HS-27A (cell line): ENCODE measurements around the gene ATP2A1.
"Not testable (repeated sequence)": the region's sequence is repeated elsewhere in the genome, so short reads cannot be mapped to it uniquely, and the experiment has no call there.

ENCODE experiments used
- DNase-seq: peaks from one replicate; pipeline ENCODE4 v3.0.0-alpha.2; 2012; ENCODE audit warnings: low read depth, missing footprints

ATP2A1 gene

GRCh38 chr16:28910086-28911031 is 32.1 kb downstream of the ATP2A1 start:
- DNase-seq, result no peak

GRCh38 chr16:28912558-28912957 is 34.3 kb downstream of the ATP2A1 start:
- DNase-seq, result no peak

- no peak for DNase-seq
These were observed 35.8 kb downstream of the ATP2A1 start for GRCh38 chr16:28913946-28914724.

DNA sequence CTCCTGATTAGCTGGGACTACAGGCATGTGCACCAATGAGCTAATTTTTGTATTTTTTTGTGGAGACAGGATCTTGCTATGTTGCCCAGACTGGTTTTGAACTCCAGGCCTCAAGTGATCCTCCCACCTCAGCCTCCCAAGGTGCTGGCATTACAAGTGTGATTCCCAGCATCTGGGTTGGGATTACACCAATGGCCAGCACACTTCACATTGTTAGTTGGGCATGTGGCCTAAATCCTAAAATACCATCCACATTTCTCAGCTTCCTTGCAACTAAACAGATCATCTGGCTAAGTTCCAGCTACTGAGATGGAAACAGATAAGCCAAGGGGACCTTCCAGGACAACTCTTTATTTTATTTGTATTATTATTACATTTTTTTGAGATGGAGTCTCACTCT is 36.9 kb downstream of the ATP2A1 start:
- peak; percentile 60 for DNase-seq

GRCh38 chr16:28917095-28917494 is 38.8 kb downstream of the ATP2A1 start:
- DNase-seq, result no peak

DNA sequence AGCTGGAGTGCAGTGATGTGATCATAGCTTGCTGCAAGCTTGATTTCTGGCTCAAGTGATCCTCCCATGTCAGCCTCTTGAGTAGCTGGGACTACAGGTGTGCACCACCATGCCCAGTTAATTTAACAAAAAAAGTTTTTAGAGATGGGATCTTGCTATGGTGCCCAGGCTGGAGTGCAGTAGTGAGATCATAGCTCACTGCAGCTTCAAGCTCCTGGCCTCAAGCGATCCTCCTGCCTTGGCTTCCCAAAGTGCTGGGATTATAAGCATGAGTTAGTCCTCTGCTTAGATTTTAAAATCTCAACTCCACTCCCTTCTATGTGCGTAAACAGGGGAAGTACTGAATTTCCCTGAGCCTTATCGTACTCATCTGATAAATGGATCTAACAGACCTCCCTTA is 40.4 kb downstream of the ATP2A1 start:
- DNase-seq, result no peak

- DNase-seq, result no peak
These were observed 44.9 kb downstream of the ATP2A1 start for GRCh38 chr16:28923231-28923587.

DNA sequence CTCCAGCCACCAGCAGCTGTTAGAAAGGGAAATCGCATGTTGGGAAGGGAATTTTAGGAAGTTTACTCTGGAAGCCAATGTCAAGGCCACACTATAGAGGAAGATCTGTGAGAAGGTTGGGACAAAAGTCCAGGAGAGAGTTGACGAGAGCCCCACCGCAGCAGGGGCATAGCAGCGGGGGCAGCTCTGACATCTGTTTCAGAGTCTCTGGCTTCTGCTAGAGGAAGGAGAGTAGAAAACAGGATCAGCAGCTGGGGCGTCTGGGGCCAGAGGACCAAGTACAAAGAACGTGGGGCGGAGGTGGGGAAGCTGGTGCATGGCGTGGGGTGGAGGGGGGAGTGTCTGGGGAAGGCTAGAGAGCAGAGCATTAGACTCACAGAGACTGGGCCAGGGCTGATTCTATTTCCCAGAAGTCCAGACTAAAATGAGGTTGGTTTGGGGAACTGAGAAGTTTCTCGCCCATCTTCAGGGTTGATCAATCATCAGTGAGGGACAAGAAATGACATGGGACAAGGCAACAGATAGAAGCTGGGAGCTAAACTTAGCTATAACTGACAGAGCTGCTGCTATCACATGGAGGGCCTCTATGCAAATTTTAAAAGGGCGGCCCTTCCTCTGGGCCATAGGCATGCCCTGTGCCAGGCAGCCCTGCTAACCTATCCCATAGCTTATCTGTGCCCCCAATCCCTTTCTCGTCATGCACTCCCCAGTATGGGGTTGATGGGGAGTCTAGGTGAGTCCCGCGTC is 45.5 kb downstream of the ATP2A1 start:
- DNase-seq, result no peak

- no peak for DNase-seq
These were observed 46.1 kb downstream of the ATP2A1 start for GRCh38 chr16:28924399-28924761.

- DNase-seq, result peak; percentile 64
These were observed 46.6 kb downstream of the ATP2A1 start, which contains the start of gene RABEP2 for GRCh38 chr16:28924762-28925385. Gene RABEP2, minus strand, starts transcription at chr16:28925238. Its CDS starts 75 bp downstream, at chr16:28925163.

DNA sequence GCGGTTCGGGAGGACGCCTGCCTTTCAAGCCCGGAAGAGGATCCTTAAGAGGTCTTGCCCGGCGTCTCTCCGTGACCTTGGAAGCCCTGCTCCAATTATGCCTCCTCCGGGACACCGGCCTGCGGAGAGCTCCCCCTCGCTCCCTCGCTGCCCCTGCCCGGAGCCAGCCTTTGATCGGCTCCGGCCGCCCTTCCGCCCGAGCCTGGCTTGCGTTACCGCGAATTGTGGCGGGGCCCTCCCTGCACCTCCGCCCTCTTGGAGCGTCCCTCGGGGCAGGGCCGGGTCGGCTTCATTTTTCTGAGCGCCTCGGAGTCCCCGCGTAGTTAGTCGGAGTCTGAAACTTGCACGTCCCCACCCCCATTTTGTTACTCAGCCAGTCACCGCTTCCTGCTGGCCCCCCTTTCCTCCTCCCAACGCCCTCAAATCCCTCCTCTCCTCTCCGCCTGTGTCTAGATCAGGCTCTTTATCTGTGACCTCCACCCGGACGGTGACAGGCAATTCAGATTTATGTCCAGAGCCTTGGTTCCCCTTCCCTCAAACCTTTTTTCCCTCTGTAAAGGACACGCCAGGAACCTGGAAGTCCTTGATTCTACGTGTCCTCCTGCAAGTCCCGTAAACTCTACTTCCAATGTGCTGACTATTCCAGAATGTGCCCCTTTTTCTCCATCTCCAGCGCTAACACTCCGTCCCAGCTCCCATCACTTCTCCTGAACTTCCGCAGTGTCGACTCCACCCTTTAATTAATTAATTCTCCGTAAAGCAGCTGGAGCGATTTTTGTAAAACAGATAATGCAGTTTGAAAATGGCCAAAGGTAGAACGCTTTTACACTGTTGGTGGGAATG is 47.3 kb downstream of the ATP2A1 start:
- DNase-seq, result peak; percentile 42

DNA sequence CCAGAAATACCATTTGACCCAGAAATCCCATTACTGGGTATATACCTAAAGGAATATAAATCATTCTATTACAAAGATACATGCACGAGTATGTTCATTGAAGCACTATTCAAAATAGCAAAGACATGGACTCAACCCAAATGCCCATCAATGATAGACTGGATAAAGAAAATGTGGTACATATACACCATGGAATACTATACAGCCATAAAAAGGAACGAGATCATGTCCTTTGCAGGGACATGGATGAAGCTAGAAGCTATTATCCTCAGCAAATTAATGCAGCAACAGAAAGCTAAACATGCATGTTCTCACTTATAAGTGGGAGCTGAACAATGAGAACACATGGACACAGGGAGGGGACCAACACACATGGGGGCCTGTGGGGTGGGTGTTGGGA is 48.0 kb downstream of the ATP2A1 start:
- DNase-seq, result not testable (repeated sequence)

GRCh38 chr16:28927815-28928214 is 49.5 kb downstream of the ATP2A1 start:
- no peak for DNase-seq

GRCh38 chr16:28930203-28930602 is 51.9 kb downstream of the ATP2A1 start:
- no peak for DNase-seq

DNA sequence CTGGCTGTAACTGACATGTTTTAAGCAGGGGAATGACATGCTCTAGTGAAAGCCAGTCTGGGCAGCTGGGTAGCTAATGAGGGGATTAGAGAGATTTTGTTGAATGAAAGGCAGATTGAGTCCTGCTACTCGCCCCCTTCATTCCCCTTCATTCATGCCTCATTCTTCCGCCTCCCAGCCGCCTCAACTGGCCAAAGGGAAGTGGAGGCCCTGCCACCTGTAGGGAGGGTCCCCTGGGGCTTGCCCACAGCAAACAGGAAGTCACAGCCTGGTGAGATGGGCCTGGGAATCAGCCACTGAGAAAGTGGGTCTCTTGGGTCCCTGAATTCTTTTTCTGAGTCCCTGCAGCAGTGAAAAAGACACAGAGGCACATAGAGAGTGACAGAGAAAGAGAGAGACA is 52.4 kb downstream of the ATP2A1 start:
- DNase-seq, result no peak

DNA sequence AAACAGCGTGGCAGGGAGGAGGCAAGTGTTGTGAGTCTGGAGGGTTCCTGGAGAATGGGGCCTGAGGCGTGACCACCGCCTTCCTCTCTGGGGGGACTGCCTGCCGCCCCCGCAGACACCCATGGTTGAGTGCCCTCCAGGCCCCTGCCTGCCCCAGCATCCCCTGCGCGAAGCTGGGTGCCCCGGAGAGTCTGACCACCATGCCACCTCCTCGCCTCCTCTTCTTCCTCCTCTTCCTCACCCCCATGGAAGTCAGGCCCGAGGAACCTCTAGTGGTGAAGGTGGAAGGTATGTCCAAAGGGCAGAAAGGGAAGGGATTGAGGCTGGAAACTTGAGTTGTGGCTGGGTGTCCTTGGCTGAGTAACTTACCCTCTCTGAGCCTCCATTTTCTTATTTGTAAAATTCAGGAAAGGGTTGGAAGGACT is 53.5 kb downstream of the ATP2A1 start, which contains the start of gene CD19:
CD19 (plus strand) TSS at position 171 of the 425 bp plus-strand sequence; CDS start at position 201, 30 bp downstream.
- no peak for DNase-seq

GRCh38 chr16:28932339-28933141 is 54.3 kb downstream of the ATP2A1 start:
- DNase-seq, result no peak

GRCh38 chr16:28933171-28933570 is 54.9 kb downstream of the ATP2A1 start:
- no peak for DNase-seq

- no peak for DNase-seq
These were observed 57.1 kb downstream of the ATP2A1 start for GRCh38 chr16:28935346-28935745.
